CD4-positive, alpha-beta T cell treated with Interleukin-15 for 1 hour (primary cell): ENCODE results near the gene ADD2.
"Not testable (repeated sequence)": the region's sequence is repeated elsewhere in the genome, so short reads cannot be mapped to it uniquely, and the experiment has no call there.

Experiments used
- DNase-seq: peaks from one replicate; pipeline ENCODE4 v3.0.0-alpha.2; 2020

The ADD2 gene

GRCh38 chr2:70767699-70768589, at the start of gene ADD2:
ADD2 (minus strand) TSS chr2:70768200; CDS start chr2:70706408, 61,792 bp downstream.
- DNase-seq = peak; percentile 54

GRCh38 chr2:70817284-70817954, 49.4 kb upstream of the ADD2 start:
- no peak for DNase-seq

GRCh38 chr2:70816726-70817125, 48.7 kb upstream of the ADD2 start:
- no peak for DNase-seq

GRCh38 chr2:70808983-70809958, 41.3 kb upstream of the ADD2 start:
- no peak for DNase-seq

GRCh38 chr2:70807828-70808118, 39.8 kb upstream of the ADD2 start:
- no peak for DNase-seq

GRCh38 chr2:70807102-70807827, 39.3 kb upstream of the ADD2 start:
- no peak for DNase-seq

- DNase-seq = no peak
These were observed 38.6 kb upstream of the ADD2 start for GRCh38 chr2:70806620-70807019.

GRCh38 chr2:70806013-70806412, 38.0 kb upstream of the ADD2 start:
- DNase-seq = no peak

- DNase-seq = no peak
These were observed 33.7 kb upstream of the ADD2 start for GRCh38 chr2:70801607-70802263.

- DNase-seq = no peak
These were observed 31.7 kb upstream of the ADD2 start for GRCh38 chr2:70799706-70800105.

- DNase-seq = not testable (repeated sequence)
These were observed 30.0 kb upstream of the ADD2 start for GRCh38 chr2:70797996-70798395.

- DNase-seq = no peak
These were observed 29.5 kb upstream of the ADD2 start for GRCh38 chr2:70797506-70797905.

- DNase-seq = no peak
These were observed 28.3 kb upstream of the ADD2 start for GRCh38 chr2:70796262-70796661.

GRCh38 chr2:70795164-70795995, 27.4 kb upstream of the ADD2 start:
- DNase-seq = no peak

- peak; percentile 21 for DNase-seq
These were observed 25.4 kb upstream of the ADD2 start for GRCh38 chr2:70793450-70793849.

- DNase-seq = no peak
These were observed 22.3 kb upstream of the ADD2 start, which contains the start of gene FIGLA for GRCh38 chr2:70790136-70790828. FIGLA (minus strand) TSS chr2:70790643; CDS start chr2:70790638, 5 bp downstream.

- peak; percentile 63 for DNase-seq
These were observed 21.5 kb upstream of the ADD2 start for GRCh38 chr2:70789304-70790135.

GRCh38 chr2:70785137-70785911, 17.3 kb upstream of the ADD2 start:
- peak; percentile 30 for DNase-seq
